SK-N-SH (cell line): Measurements from ENCODE around the gene HNRNPAB. TPM values are rescaled to one million over a fixed set of nuclear protein-coding genes. Genes with fewer than 3 reads are reported as not detected.

ENCODE experiments used
- CTCF ChIA-PET: fragments of 300-600, 350-600 bp; formaldehyde crosslinking; extraction: SDS; loops from one replicate; lab custom pipeline; 2021; lab: Yijun Ruan, JAX
- POLR2A ChIA-PET: fragments of 350-600 bp; sonication (Branson Sonifier 250); formaldehyde crosslinking; extraction: SDS; loops from one replicate; lab custom pipeline; 2020; ENCODE audit warnings: antibody characterized with exemption, inconsistent platforms; lab: Yijun Ruan, JAX
- DNase-seq: peaks from one replicate; pipeline ENCODE4 v3.0.0; 2012
- H2AFZ ChIP-seq: fragments of 200-600 bp; sonication (generic); 2 replicates; pipeline ENCODE4 v1.8.1; 2016; ENCODE audit warnings: antibody characterized with exemption, mild to moderate bottlenecking, low read depth
- H3F3A ChIP-seq: fragments of 200-600 bp; sonication (generic); replicated peaks from 2 replicates; pipeline ENCODE3; 2016; ENCODE audit warnings: antibody characterized with exemption, mild to moderate bottlenecking; ENCODE audit not compliant: insufficient read depth
- H3K27ac ChIP-seq, 2 experiments: fragments of 200-500 bp in 1 of 2; fragments of 200-600 bp in 1 of 2; sonication (Bioruptor generic) in 1 of 2; sonication (generic), shearing (Covaris generic) in 1 of 2; 2 replicates each; pipeline versions ENCODE4 v1.5.1 to v1.6.1; 2014 to 2016; ENCODE audit warnings: low read depth in 2 of 2, inconsistent platforms in 1 of 2, low read length in 1 of 2, mild to moderate bottlenecking in 1 of 2, mixed read lengths in 1 of 2
- H3K27me3 ChIP-seq: fragments of 200-600 bp; sonication (generic), shearing (Covaris generic); 2 replicates; pipeline ENCODE4 v1.6.1; 2016; ENCODE audit warnings: mixed run types; ENCODE audit not compliant: insufficient read depth
- H3K36me3 ChIP-seq, 2 experiments: fragments of 200-500 bp in 1 of 2; fragments of 200-600 bp in 1 of 2; sonication (Bioruptor generic) in 1 of 2; sonication (generic) in 1 of 2; replicated peaks in 1 of 2; 2 replicates each; pipeline versions ENCODE3 to v1.5.1; 2014 to 2016; ENCODE audit warnings: low read length in 1 of 2, mild to moderate bottlenecking in 1 of 2; ENCODE audit not compliant: insufficient read depth in 2 of 2, control insufficient read depth in 1 of 2
- H3K4me1 ChIP-seq, 2 experiments: fragments of 200-500 bp in 1 of 2; fragments of 200-600 bp in 1 of 2; sonication (Bioruptor generic) in 1 of 2; sonication (generic), shearing (Covaris generic) in 1 of 2; 2 replicates each; pipeline versions ENCODE4 v1.5.1 to v1.6.1; 2014 to 2016; ENCODE audit warnings: low read depth in 1 of 2, low read length in 1 of 2, mixed run types in 1 of 2; ENCODE audit not compliant: insufficient read depth in 2 of 2, control insufficient read depth in 1 of 2
- H3K4me2 ChIP-seq: fragments of 200-600 bp; sonication (generic), shearing (Covaris generic); 2 replicates; pipeline ENCODE4 v1.6.1; 2017; ENCODE audit warnings: mixed run types
- H3K4me3 ChIP-seq, 2 experiments: fragments of 200-500 bp in 1 of 2; fragments of 200-600 bp in 1 of 2; sonication (Bioruptor generic) in 1 of 2; sonication (generic), shearing (Covaris generic) in 1 of 2; 2 replicates each; pipeline versions ENCODE4 v1.5.1 to v1.8.1; 2014 to 2016; ENCODE audit warnings: low read depth in 2 of 2, inconsistent platforms in 1 of 2, low read length in 1 of 2, mild to moderate bottlenecking in 1 of 2, mixed read lengths in 1 of 2, moderate library complexity in 1 of 2
- H3K79me2 ChIP-seq: fragments of 200-600 bp; sonication (generic); 2 replicates; pipeline ENCODE4 v1.8.1; 2017; ENCODE audit warnings: mild to moderate bottlenecking; ENCODE audit not compliant: insufficient read depth
- H3K9ac ChIP-seq: fragments of 200-600 bp; sonication (generic); 2 replicates; pipeline ENCODE4 v1.6.1; 2017; ENCODE audit warnings: mixed run types
- H3K9me2 ChIP-seq: fragments of 200-600 bp; sonication (generic); 2 replicates; pipeline ENCODE4 v1.6.1; 2017; ENCODE audit warnings: mixed run types
- H3K9me3 ChIP-seq: fragments of 200-600 bp; sonication (generic); 2 replicates; pipeline ENCODE4 v1.6.1; 2017; ENCODE audit warnings: mixed run types, mild to moderate bottlenecking, moderate library complexity
- H4K20me1 ChIP-seq: fragments of 200-600 bp; sonication (generic); 2 replicates; pipeline ENCODE4 v1.6.1; 2017; ENCODE audit warnings: mild to moderate bottlenecking, mixed run types; ENCODE audit not compliant: insufficient read depth
- EP300 ChIP-seq, 2 experiments: IDR thresholded peaks; 2 replicates each; pipeline versions ENCODE4 v1.4.0 to v1.6.1; 2012; ENCODE audit warnings: borderline replicate concordance in 1 of 2, low read depth in 1 of 2, low read length in 1 of 2
- FOSL2 ChIP-seq: IDR thresholded peaks from 2 replicates; pipeline ENCODE4 v1.4.0; 2012; ENCODE audit warnings: low read depth, mild to moderate bottlenecking, moderate library complexity, borderline replicate concordance
- GABPA ChIP-seq: IDR thresholded peaks from 2 replicates; pipeline ENCODE4 v1.4.0; 2012; ENCODE audit warnings: low read depth, mild to moderate bottlenecking
- GATA2 ChIP-seq: sonication (generic); formaldehyde crosslinking; IDR thresholded peaks from 2 replicates; pipeline ENCODE4 v1.5.0; 2020; ENCODE audit warnings: mild to moderate bottlenecking, missing genetic modification reagents
- JUND ChIP-seq: IDR thresholded peaks from 2 replicates; pipeline ENCODE4 v1.4.0; 2012
- MAX ChIP-seq: IDR thresholded peaks from 2 replicates; pipeline ENCODE4 v1.4.0; 2012; ENCODE audit warnings: low read depth
- POLR2AphosphoS5 ChIP-seq: IDR thresholded peaks from 2 replicates; pipeline ENCODE4 v1.6.1; 2012; ENCODE audit warnings: low read depth, low read length
- RAD21 ChIP-seq: IDR thresholded peaks from 2 replicates; pipeline ENCODE4 v1.6.1; 2012; ENCODE audit warnings: mild to moderate bottlenecking, low read length
- RCOR1 ChIP-seq: fragments of 150-350 bp; IDR thresholded peaks from 2 replicates; pipeline ENCODE4 v1.6.1; 2017; ENCODE audit warnings: antibody characterized with exemption, low read length
- REST ChIP-seq: IDR thresholded peaks from 2 replicates; pipeline ENCODE4 v1.6.1; 2012; ENCODE audit warnings: mild to moderate bottlenecking, low read depth, low read length, moderate library complexity
- RFX5 ChIP-seq: IDR thresholded peaks from 2 replicates; pipeline ENCODE4 v1.6.1; 2012; ENCODE audit warnings: mild to moderate bottlenecking, improper control_type of control experiment, low read length
- RXRA ChIP-seq: IDR thresholded peaks from 2 replicates; pipeline ENCODE4 v1.4.0; 2012; ENCODE audit warnings: low read depth, mild to moderate bottlenecking, borderline replicate concordance
- SIN3A ChIP-seq: IDR thresholded peaks from 2 replicates; pipeline ENCODE4 v1.6.1; 2012; ENCODE audit warnings: low read depth, mild to moderate bottlenecking, low read length, moderate library complexity, borderline replicate concordance
- TCF12 ChIP-seq: IDR thresholded peaks from 2 replicates; pipeline ENCODE4 v1.4.0; 2012
- YY1 ChIP-seq: IDR thresholded peaks from 2 replicates; pipeline ENCODE4 v1.4.0; 2012; ENCODE audit warnings: low read depth, mild to moderate bottlenecking
- WGBS: methylation state at CpG from one replicate; pipeline ENCODE4 v1.1.6; 2017; ENCODE audit warnings: low lambda C conversion rate; 5-methylcytosine and 5-hydroxymethylcytosine counted together
- polyA plus RNA-seq, 3 experiments: library from polyadenylated mRNA; depleted of rRNA; stranded (reverse); fragments of >200 nt; gene quantifications; 2 replicates each; pipeline ENCODE4 v1.2.3, GENCODE V29; 2012
- TF ChIP-seq, protein P1 (sequence below): IDR thresholded peaks from 2 replicates; pipeline ENCODE4 v1.4.0; 2012; ENCODE audit warnings: low read depth, borderline replicate concordance
- TF ChIP-seq, protein P2 (sequence below): IDR thresholded peaks from 2 replicates; pipeline ENCODE4 v1.4.0; 2012; ENCODE audit warnings: low read depth, borderline replicate concordance
- TF ChIP-seq, protein P3 (sequence below): fragments of 150-350 bp; IDR thresholded peaks from 2 replicates; pipeline ENCODE4 v1.6.1; 2017; ENCODE audit warnings: antibody characterized with exemption, low read length, low read depth, borderline replicate concordance
- TF ChIP-seq, protein P4 (sequence below): fragments of 150-350 bp; IDR thresholded peaks from 2 replicates; pipeline ENCODE4 v1.6.1; 2016; ENCODE audit warnings: mild to moderate bottlenecking, low read depth, low read length

Gene HNRNPAB
- polyA plus RNA-seq, 1 of the 3 experiments (the other 2 are of a cell fraction), result 164 TPM

DNA sequence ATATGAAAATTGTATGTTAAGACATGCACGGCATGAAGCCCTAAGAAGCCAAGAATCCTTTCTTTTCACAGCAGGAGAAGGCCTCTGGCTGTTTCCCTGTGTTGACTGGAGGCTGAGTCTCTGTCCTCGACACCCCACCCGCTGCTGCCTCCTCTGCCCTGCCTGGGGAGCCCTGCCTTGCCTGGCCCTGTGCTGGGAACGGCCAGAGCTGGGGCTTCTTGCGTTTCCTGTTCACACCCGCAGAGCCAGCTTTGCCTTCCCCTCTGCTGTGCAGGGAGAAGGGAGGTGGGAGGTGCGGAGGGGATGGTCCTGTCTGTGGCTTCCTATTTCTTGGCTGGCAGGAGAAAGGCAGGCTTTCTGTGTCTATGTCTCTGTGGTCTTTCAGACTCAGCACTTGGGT, 10.3 kb upstream of the HNRNPAB start:
- TF ChIP-seq RFX5 (no peak), FOSL2 (no peak), GATA2 (no peak), RCOR1 (no peak)
- TF ChIP-seq, protein P1, sequence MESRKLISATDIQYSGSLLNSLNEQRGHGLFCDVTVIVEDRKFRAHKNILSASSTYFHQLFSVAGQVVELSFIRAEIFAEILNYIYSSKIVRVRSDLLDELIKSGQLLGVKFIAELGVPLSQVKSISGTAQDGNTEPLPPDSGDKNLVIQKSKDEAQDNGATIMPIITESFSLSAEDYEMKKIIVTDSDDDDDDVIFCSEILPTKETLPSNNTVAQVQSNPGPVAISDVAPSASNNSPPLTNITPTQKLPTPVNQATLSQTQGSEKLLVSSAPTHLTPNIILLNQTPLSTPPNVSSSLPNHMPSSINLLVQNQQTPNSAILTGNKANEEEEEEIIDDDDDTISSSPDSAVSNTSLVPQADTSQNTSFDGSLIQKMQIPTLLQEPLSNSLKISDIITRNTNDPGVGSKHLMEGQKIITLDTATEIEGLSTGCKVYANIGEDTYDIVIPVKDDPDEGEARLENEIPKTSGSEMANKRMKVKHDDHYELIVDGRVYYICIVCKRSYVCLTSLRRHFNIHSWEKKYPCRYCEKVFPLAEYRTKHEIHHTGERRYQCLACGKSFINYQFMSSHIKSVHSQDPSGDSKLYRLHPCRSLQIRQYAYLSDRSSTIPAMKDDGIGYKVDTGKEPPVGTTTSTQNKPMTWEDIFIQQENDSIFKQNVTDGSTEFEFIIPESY, result no peak
- TF ChIP-seq, all 33 proteins: peak for 0
- 44% methylated on average over 5 of the region's 7 CpGs for WGBS
- H3K9ac ChIP-seq, result no peak overlapping the region
- no peak for DNase-seq
- no peaks in the 10 kb centered on the region for H3K9me3 ChIP-seq
- POLR2A ChIA-PET, result no interaction called here
- no peak overlapping the region for H2AFZ ChIP-seq
- no peaks in the 10 kb centered on the region; the same call in 1 of the 2 replicates for H3K27me3 ChIP-seq
- no peak overlapping the region for H3K4me3 ChIP-seq
- no peaks in the 10 kb centered on the region for H3K79me2 ChIP-seq
- CTCF ChIA-PET, result no interaction called here
- no peaks in the 10 kb centered on the region for H3K4me1 ChIP-seq
- no peak overlapping the region for H3K4me2 ChIP-seq
- no peaks in the 10 kb centered on the region for H3F3A ChIP-seq
- no peaks in the 10 kb centered on the region for H4K20me1 ChIP-seq
- H3K9me2 ChIP-seq, result no peaks in the 10 kb centered on the region
- H3K36me3 ChIP-seq, result no peaks in the 10 kb centered on the region
- no peak overlapping the region for H3K27ac ChIP-seq

DNA sequence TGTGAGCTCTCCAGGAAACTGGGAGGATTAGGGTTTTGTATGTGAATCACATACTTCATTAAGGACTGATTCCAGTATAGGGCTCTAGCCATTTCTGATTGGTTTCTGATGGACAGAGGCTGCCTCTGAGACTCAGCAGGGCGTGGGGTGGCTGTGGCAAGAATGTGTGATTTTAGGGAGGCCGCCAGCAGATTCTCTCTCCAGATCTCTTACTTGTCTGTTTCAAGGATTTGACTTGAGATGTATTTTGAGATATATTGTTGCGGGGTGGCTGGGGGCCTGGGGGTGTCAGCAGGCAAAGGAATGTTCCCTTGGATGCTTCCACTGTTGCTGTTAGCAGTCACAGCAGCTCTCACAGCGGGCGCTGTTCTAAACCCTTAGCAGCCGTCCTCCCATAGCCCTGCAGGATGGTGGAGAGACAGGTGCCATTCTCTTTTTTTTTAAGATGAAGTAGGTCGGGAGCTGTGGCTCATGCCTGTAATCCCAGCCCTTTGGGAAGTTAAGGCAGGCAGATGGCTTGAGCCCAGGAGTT, 8.0 kb upstream of the HNRNPAB start:
- ChIA-PET CTCF (interaction anchor here (0.8 to 2.3 kb wide), 6 partner anchors 10 to 393 kb away, joined by 3 to 9 read pairs (median 4); partner anchors contain the start of gene COL23A1), POLR2A (interaction anchor here (1.4 kb wide), 1 partner anchor 8 kb away, joined by 3 read pairs; the partner anchor contains the start of gene HNRNPAB)
- Histone ChIP-seq H3K27me3 (no peaks in the 10 kb centered on the region; the same call in 1 of the 2 replicates), H4K20me1 (no peaks in the 10 kb centered on the region), H3F3A (no peaks in the 10 kb centered on the region), H3K4me3 (no peak overlapping the region), H3K9me2 (no peaks in the 10 kb centered on the region), H3K79me2 (no peaks in the 10 kb centered on the region), H3K36me3 (no peaks in the 10 kb centered on the region), H3K4me1 (no peaks in the 10 kb centered on the region), H3K4me2 (no peak overlapping the region), H3K9ac (no peak overlapping the region), H2AFZ (no peak overlapping the region), H3K9me3 (no peaks in the 10 kb centered on the region), H3K27ac (no peak overlapping the region)
- no peak for DNase-seq
- WGBS, result 78% methylated on average over 7 of the region's 7 CpGs
- no peak for TF ChIP-seq TCF12
- no peak for TF ChIP-seq SIN3A
- no peak for TF ChIP-seq RXRA
- no peak for TF ChIP-seq YY1
- TF ChIP-seq, protein P2, sequence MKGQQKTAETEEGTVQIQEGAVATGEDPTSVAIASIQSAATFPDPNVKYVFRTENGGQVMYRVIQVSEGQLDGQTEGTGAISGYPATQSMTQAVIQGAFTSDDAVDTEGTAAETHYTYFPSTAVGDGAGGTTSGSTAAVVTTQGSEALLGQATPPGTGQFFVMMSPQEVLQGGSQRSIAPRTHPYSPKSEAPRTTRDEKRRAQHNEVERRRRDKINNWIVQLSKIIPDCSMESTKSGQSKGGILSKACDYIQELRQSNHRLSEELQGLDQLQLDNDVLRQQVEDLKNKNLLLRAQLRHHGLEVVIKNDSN, result no peak
- no peak for TF ChIP-seq GATA2
- TF ChIP-seq, protein P3, sequence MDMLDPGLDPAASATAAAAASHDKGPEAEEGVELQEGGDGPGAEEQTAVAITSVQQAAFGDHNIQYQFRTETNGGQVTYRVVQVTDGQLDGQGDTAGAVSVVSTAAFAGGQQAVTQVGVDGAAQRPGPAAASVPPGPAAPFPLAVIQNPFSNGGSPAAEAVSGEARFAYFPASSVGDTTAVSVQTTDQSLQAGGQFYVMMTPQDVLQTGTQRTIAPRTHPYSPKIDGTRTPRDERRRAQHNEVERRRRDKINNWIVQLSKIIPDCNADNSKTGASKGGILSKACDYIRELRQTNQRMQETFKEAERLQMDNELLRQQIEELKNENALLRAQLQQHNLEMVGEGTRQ, result no peak
- no peak for TF ChIP-seq JUND
- TF ChIP-seq MAX, result no peak
- no peak for TF ChIP-seq REST
- no peak for TF ChIP-seq RAD21
- TF ChIP-seq GABPA, result no peak
- no peak for TF ChIP-seq EP300 (IDR thresholded peaks at IDR 0.05; ENCODE audit: borderline replicate concordance in 1 of 2, low read depth in 1 of 2, low read length in 1 of 2)
- TF ChIP-seq, protein P4, sequence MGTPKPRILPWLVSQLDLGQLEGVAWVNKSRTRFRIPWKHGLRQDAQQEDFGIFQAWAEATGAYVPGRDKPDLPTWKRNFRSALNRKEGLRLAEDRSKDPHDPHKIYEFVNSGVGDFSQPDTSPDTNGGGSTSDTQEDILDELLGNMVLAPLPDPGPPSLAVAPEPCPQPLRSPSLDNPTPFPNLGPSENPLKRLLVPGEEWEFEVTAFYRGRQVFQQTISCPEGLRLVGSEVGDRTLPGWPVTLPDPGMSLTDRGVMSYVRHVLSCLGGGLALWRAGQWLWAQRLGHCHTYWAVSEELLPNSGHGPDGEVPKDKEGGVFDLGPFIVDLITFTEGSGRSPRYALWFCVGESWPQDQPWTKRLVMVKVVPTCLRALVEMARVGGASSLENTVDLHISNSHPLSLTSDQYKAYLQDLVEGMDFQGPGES, result no peak
- no peak for TF ChIP-seq POLR2AphosphoS5
